MCF 10A (cell line): ENCODE data around the gene UVRAG. TPM values are rescaled to one million over a fixed set of nuclear protein-coding genes. Genes with fewer than 3 reads are reported as not detected.

Experiments used
- BruUV-seq: library from RNA; stranded (reverse); fragments of 400-500 nt; replicated peaks from 2 replicates; lab custom pipeline; 2021; lab: Mats Ljungman, UMichigan
- CTCF ChIA-PET: fragments of 300-600 bp; sonication (Branson Sonifier 250); formaldehyde crosslinking; extraction: SDS; loops from one replicate; lab custom pipeline; 2021; ENCODE audit warnings: antibody characterized with exemption, inconsistent platforms; lab: Yijun Ruan, JAX
- POLR2A ChIA-PET: fragments of 300-600, 350-650 bp; sonication (Branson Sonifier 250); formaldehyde crosslinking; extraction: SDS; loops from one replicate; lab custom pipeline; 2020; ENCODE audit warnings: antibody characterized with exemption, inconsistent platforms; lab: Yijun Ruan, JAX
- DNase-seq: peaks from one replicate; pipeline ENCODE4 v3.0.0-alpha.2; 2018; ENCODE audit not compliant: unreplicated experiment
- H3K27ac Mint-ChIP-seq: one replicate; pipeline ENCODE4 v1.8.0; 2022; ENCODE audit warnings: mild to moderate bottlenecking, low read depth, mixed read lengths; ENCODE audit not compliant: unreplicated experiment
- H3K27me3 Mint-ChIP-seq: one replicate; pipeline ENCODE4 v1.8.0; 2022; ENCODE audit warnings: mixed read lengths; ENCODE audit not compliant: insufficient read depth, unreplicated experiment
- H3K36me3 Mint-ChIP-seq: one replicate; pipeline ENCODE4 v1.8.0; 2022; ENCODE audit warnings: mild to moderate bottlenecking, moderate library complexity, mixed read lengths; ENCODE audit not compliant: insufficient read depth, unreplicated experiment
- H3K4me1 Mint-ChIP-seq: one replicate; pipeline ENCODE4 v1.8.0; 2022; ENCODE audit warnings: mixed read lengths; ENCODE audit not compliant: insufficient read depth, unreplicated experiment
- H3K4me3 Mint-ChIP-seq: one replicate; pipeline ENCODE4 v1.8.0; 2022; ENCODE audit warnings: mild to moderate bottlenecking, moderate library complexity, mixed read lengths; ENCODE audit not compliant: unreplicated experiment
- H3K9me3 Mint-ChIP-seq: one replicate; pipeline ENCODE4 v1.8.0; 2022; ENCODE audit warnings: mixed read lengths; ENCODE audit not compliant: unreplicated experiment
- CTCF ChIP-seq: fragments of 200-600 bp; IDR thresholded peaks from one replicate; pipeline ENCODE4 v1.8.0; 2022; ENCODE audit warnings: antibody characterized with exemption, mild to moderate bottlenecking; ENCODE audit not compliant: unreplicated experiment
- intact Hi-C: fragments of 100-400 bp; cut with micrococcal nuclease; formaldehyde crosslinking; loops from 2 replicates; pipeline ENCODE4 v1.14.1; 2022
- total RNA-seq: library from RNA; stranded (reverse); gene quantifications from 2 replicates; pipeline ENCODE4 v1.2.3, GENCODE V29; 2022

UVRAG gene
- total RNA-seq, 1 experiment from 2014 or later: 12.4 TPM

DNA sequence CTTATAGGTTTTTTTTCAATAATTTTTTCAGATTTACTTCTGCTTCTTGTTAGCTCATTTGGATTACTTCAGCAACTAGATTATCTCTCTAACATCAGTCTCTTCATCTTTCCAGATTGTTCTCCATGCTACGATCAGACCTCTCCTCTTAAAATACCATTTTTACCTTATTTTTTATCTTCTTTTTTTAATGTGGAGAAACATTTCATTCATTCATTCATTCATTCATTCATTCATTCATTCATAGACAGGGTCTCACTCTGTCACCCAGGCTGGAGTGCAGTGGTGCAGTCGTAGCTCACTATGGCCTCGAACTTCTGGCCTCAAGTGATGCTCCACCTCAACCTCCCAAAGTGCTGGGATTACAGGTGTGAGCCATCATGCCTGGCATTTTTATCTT lies 189.4 kb downstream of the UVRAG start:
- POLR2A ChIA-PET: no interaction called here
- peaks cover 7% of the 10 kb centered on the region for H3K9me3 Mint-ChIP-seq
- intact Hi-C loops: no loop called here
- H3K4me1 Mint-ChIP-seq: peaks cover 5% of the 10 kb centered on the region
- H3K36me3 Mint-ChIP-seq: peaks cover 11% of the 10 kb centered on the region
- H3K4me3 Mint-ChIP-seq: no peak overlapping the region
- no TSS peak for BruUV-seq
- H3K27ac Mint-ChIP-seq: no peak overlapping the region
- CTCF ChIA-PET: interaction anchor here (0.7 kb wide), 1 partner anchor 11 kb away, joined by 3 read pairs; no protein-coding TSS in a partner anchor
- no peak for TF ChIP-seq CTCF
- DNase-seq: no peak
- no peaks in the 10 kb centered on the region for H3K27me3 Mint-ChIP-seq

DNA sequence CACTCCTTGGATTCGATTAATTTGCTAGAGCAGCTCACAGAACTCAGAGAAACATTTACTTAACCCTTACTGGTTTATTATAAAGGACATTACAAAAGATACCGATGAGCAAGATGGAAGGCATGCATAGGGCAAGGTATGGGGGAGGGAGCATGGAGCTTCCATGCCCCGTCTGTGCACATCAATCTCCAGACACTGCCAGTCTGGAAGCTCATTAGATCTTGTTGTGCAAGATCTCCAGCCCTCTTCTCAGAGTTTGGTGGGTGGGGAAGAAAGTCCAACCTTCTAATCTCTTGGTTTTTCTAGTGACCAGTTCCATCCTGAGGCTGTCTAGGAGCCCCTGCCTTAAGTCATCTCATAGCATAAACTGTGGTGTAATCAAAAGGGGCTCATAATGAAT lies 190.7 kb downstream of the UVRAG start:
- no peak for TF ChIP-seq CTCF
- ChIA-PET CTCF (no interaction called here), POLR2A (no interaction called here)
- Mint-ChIP-seq H3K27ac (no peak overlapping the region), H3K4me3 (no peak overlapping the region), H3K36me3 (peaks cover 11% of the 10 kb centered on the region), H3K9me3 (peaks cover 7% of the 10 kb centered on the region), H3K27me3 (no peaks in the 10 kb centered on the region), H3K4me1 (peaks cover 5% of the 10 kb centered on the region)
- BruUV-seq: no TSS peak
- peak; percentile 39 for DNase-seq
- intact Hi-C loops: no loop called here

DNA sequence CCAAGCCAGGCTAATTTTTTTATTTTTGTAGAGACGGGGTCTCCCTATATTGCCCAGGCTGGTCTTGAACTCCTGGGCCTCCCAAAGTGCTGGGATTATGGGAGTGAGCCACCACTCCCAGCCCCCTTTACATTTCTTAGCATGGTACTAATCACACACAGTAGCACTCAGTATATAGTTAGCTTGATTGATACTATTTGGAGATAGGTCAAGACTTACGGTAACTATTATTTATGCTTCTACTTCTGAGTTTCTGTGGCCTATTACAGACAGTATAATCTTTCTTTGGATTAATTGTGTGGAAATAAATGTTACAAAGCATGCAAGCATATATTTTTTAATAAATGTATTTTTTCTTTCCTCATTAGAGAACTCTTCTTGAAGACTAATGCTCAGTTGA lies 192.2 kb downstream of the UVRAG start:
- POLR2A ChIA-PET: interaction anchor here (1.2 to 1.7 kb wide), 2 partner anchors 12 to 63 kb away, joined by 3 to 5 read pairs; no protein-coding TSS in a partner anchor
- TF ChIP-seq CTCF: no peak
- H3K4me3 Mint-ChIP-seq: no peak overlapping the region
- no TSS peak for BruUV-seq
- no peak overlapping the region for H3K27ac Mint-ChIP-seq
- no peak for DNase-seq
- CTCF ChIA-PET: interaction anchor here (0.9 kb wide), 1 partner anchor 14 kb away, joined by 3 read pairs; no protein-coding TSS in a partner anchor
- H3K36me3 Mint-ChIP-seq: peaks cover 11% of the 10 kb centered on the region
- H3K27me3 Mint-ChIP-seq: no peaks in the 10 kb centered on the region
- intact Hi-C loops: no loop called here
- H3K9me3 Mint-ChIP-seq: no peaks in the 10 kb centered on the region
- H3K4me1 Mint-ChIP-seq: peaks cover 5% of the 10 kb centered on the region

DNA sequence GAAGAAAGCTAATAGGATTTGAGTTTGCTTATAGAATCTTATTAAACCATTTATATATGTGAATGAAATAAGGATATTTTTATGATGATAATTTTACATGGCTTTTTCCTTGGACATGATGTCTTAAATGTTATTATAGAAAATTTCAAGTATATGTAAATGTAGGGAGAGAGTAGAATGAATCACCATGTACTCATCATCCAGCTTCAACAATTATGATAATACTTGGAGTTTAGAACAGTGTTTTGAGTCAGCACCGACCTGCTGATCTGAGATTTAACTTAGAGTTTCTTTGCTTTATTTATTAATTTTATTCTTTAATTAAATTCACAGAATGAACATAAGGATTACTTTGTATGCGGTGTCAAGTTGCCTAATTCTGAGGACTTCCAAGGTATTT lies 193.5 kb downstream of the UVRAG start:
- peak; percentile 29 for DNase-seq
- no peaks in the 10 kb centered on the region for H3K9me3 Mint-ChIP-seq
- peaks cover 11% of the 10 kb centered on the region for H3K36me3 Mint-ChIP-seq
- ChIA-PET CTCF (no interaction called here), POLR2A (interaction anchor here (1.7 kb wide), 1 partner anchor 14 kb away, joined by 5 read pairs; no protein-coding TSS in a partner anchor)
- H3K27ac Mint-ChIP-seq: no peak overlapping the region
- no TSS peak for BruUV-seq
- intact Hi-C loops: no loop called here
- H3K27me3 Mint-ChIP-seq: no peaks in the 10 kb centered on the region
- peaks cover 5% of the 10 kb centered on the region for H3K4me1 Mint-ChIP-seq
- no peak for TF ChIP-seq CTCF
- H3K4me3 Mint-ChIP-seq: no peak overlapping the region
